ENCODE measurements around the gene DLL4. TPM values are rescaled to one million over a fixed set of nuclear protein-coding genes. Genes with fewer than 3 reads are reported as not detected.

Gene DLL4
- total and polyA plus RNA-seq, 2 donors (not counting 1 experiment from before 2014, with no cell fraction given), result 0.07 to 0.30 TPM

- H4K20me1 ChIP-seq (ENCODE audit: control insufficient read depth, insufficient read depth, low read length, poor library complexity, severe bottlenecking), result peaks cover 19% of the 10 kb centered on the region
- no peaks in the 10 kb centered on the region for H3K79me2 ChIP-seq (ENCODE audit: control insufficient read depth, insufficient read depth, low read length)
- ATAC-seq (ENCODE audit: low read depth), result no peak
- H3K27ac ChIP-seq (ENCODE audit: low read length in 2 of 2), result no peak overlapping the region
- CTCF ChIA-PET, result interaction anchor here (7.7 kb wide), 1 partner anchor 8 kb away, joined by 67 read pairs; no protein-coding TSS in a partner anchor
- no peaks in the 10 kb centered on the region for H3K36me3 ChIP-seq (replicated peaks in 1 of 2; ENCODE audit: control extremely low read depth in 1 of 2, control insufficient read depth in 1 of 2, extremely low read depth in 1 of 2, insufficient read depth in 2 of 2, low read length in 1 of 2)
- no peak for TF ChIP-seq CTCF (IDR thresholded peaks at IDR 0.05)
- no peak for TF ChIP-seq EZH2 (IDR thresholded peaks at IDR 0.05; ENCODE audit: borderline replicate concordance, insufficient read depth, low read depth, low read length, poor library complexity, severe bottlenecking)
- H3K9me3 Mint-ChIP-seq (ENCODE audit: insufficient read depth), result no peaks in the 10 kb centered on the region
- peaks cover 31 to 39% of the 10 kb centered on the region in 2 donors for H3K4me1 ChIP-seq (ENCODE audit: control insufficient read depth in 2 of 2, insufficient read depth in 2 of 2, low read length in 2 of 2)
- H2AFZ ChIP-seq (ENCODE audit: insufficient read depth, low read depth, low read length, poor library complexity, severe bottlenecking), result no peak overlapping the region
- H3K27me3 ChIP-seq (replicated peaks in 1 of 4; ENCODE audit: control extremely low read depth in 1 of 4, control insufficient read depth in 3 of 4, insufficient read depth in 4 of 4, low read length in 3 of 4), result peaks cover 0 to 54% (median 30%) of the 10 kb centered on the region in 4 experiments
- intact Hi-C loops (cut with micrococcal nuclease), result no loop called here
- no peak overlapping the region for H3K27ac Mint-ChIP-seq
- no peak for DNase-seq
- H3K4me2 ChIP-seq (replicated peaks; ENCODE audit: low read depth, low read length, poor library complexity, severe bottlenecking), result no peak overlapping the region
- no peak overlapping the region for H3K9ac ChIP-seq (ENCODE audit: low read length)
- H3K4me3 ChIP-seq (ENCODE audit: control extremely low read depth in 1 of 5, extremely low read depth in 1 of 5, insufficient read depth in 1 of 5, low read depth in 2 of 5, low read length in 4 of 5), result no peak overlapping the region
- peaks cover 32% of the 10 kb centered on the region for H3K4me1 Mint-ChIP-seq
- peaks cover 0 to 10% (median 0%) of the 10 kb centered on the region in 3 donors for H3K9me3 ChIP-seq (ENCODE audit: control extremely low read depth in 1 of 3, control insufficient read depth in 2 of 3, insufficient read depth in 1 of 3, low read length in 2 of 3)
- peaks cover 45% of the 10 kb centered on the region for H3K27me3 Mint-ChIP-seq
- no peak overlapping the region for H3K4me3 Mint-ChIP-seq
- POLR2A ChIA-PET, result interaction anchor here (0.6 kb wide), 1 partner anchor 19 kb away, joined by 4 read pairs; no protein-coding TSS in a partner anchor
- 52% methylated on average over 6 of the region's 11 CpGs for WGBS (ENCODE audit: insufficient coverage)
Measured at GRCh38 chr15:40932649-40933516, 3.7 kb downstream of the DLL4 start.

GRCh38 chr15:40933517-40933902 lies 4.4 kb downstream of the DLL4 start:
- H3K9ac ChIP-seq (ENCODE audit: low read length), result no peak overlapping the region
- TF ChIP-seq CTCF (IDR thresholded peaks at IDR 0.05) (no peak), EZH2 (IDR thresholded peaks at IDR 0.05; ENCODE audit: borderline replicate concordance, insufficient read depth, low read depth, low read length, poor library complexity, severe bottlenecking) (no peak)
- H3K27ac Mint-ChIP-seq, result no peak overlapping the region
- no peak overlapping the region for H3K4me3 Mint-ChIP-seq
- H3K27me3 Mint-ChIP-seq, result peaks cover 44% of the 10 kb centered on the region
- 100% methylated on average over 1 of the region's 3 CpGs for WGBS (ENCODE audit: insufficient coverage)
- intact Hi-C loops (cut with micrococcal nuclease), result no loop called here
- no peak for DNase-seq
- peaks cover 0 to 48% (median 27%) of the 10 kb centered on the region in 4 experiments for H3K27me3 ChIP-seq (replicated peaks in 1 of 4; ENCODE audit: control extremely low read depth in 1 of 4, control insufficient read depth in 3 of 4, insufficient read depth in 4 of 4, low read length in 3 of 4)
- no peak overlapping the region for H3K27ac ChIP-seq (ENCODE audit: low read length in 2 of 2)
- H4K20me1 ChIP-seq (ENCODE audit: control insufficient read depth, insufficient read depth, low read length, poor library complexity, severe bottlenecking), result peaks cover 13% of the 10 kb centered on the region
- no peak for ATAC-seq (ENCODE audit: low read depth)
- H3K9me3 Mint-ChIP-seq (ENCODE audit: insufficient read depth), result no peaks in the 10 kb centered on the region
- no peak overlapping the region for H3K4me2 ChIP-seq (replicated peaks; ENCODE audit: low read depth, low read length, poor library complexity, severe bottlenecking)
- H3K4me1 ChIP-seq (ENCODE audit: control insufficient read depth in 2 of 2, insufficient read depth in 2 of 2, low read length in 2 of 2), result peaks cover 25 to 33% of the 10 kb centered on the region in 2 donors
- H3K9me3 ChIP-seq (ENCODE audit: control extremely low read depth in 1 of 3, control insufficient read depth in 2 of 3, insufficient read depth in 1 of 3, low read length in 2 of 3), result peaks cover 0 to 10% (median 0%) of the 10 kb centered on the region in 3 donors
- POLR2A ChIA-PET, result interaction anchor here (1.5 kb wide), 1 partner anchor 19 kb away, joined by 3 read pairs; the partner anchor contains the start of gene CHAC1
- no peak overlapping the region for H3K4me3 ChIP-seq (ENCODE audit: control extremely low read depth in 1 of 5, extremely low read depth in 1 of 5, insufficient read depth in 1 of 5, low read depth in 2 of 5, low read length in 4 of 5)
- CTCF ChIA-PET, result interaction anchor here (7.7 kb wide), 1 partner anchor 8 kb away, joined by 67 read pairs; no protein-coding TSS in a partner anchor
- peaks cover 28% of the 10 kb centered on the region for H3K4me1 Mint-ChIP-seq
- H3K36me3 ChIP-seq (replicated peaks in 1 of 2; ENCODE audit: control extremely low read depth in 1 of 2, control insufficient read depth in 1 of 2, extremely low read depth in 1 of 2, insufficient read depth in 2 of 2, low read length in 1 of 2), result no peaks in the 10 kb centered on the region
- H2AFZ ChIP-seq (ENCODE audit: insufficient read depth, low read depth, low read length, poor library complexity, severe bottlenecking), result no peak overlapping the region
- no peaks in the 10 kb centered on the region for H3K79me2 ChIP-seq (ENCODE audit: control insufficient read depth, insufficient read depth, low read length)
